Measurements from ENCODE around the gene TBL1Y.

DNA sequence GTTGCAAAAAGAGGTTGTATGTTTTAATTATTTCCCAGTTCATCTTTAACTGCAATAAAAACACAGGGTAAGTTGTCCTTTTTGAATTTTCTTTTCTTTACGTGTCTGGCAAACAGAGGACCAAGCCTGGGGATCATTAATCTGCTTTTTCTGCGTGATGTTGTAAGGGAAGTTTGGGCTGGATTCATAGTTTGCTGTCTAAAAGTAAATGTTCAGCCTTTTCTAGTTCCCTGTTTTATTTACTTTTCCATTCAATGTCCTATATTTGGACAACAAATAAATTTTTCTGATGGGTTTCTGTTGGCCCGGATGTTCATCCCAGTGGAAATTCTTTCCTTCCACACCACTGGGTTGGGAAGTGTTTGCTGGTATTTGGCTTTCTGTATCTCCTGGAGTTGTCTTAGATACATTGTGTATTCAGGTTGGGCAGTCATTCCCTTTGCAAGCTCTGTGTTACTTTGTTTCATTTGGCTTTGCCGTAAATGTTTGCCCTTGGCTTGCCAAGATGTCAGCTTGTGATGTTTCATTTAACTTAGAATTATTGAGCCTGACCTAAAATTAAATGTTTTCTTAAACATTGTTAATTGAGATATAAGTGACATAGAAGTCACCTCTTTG is 21.4 kb downstream of the TBL1Y start:
- TF ChIP-seq, protein P1, sequence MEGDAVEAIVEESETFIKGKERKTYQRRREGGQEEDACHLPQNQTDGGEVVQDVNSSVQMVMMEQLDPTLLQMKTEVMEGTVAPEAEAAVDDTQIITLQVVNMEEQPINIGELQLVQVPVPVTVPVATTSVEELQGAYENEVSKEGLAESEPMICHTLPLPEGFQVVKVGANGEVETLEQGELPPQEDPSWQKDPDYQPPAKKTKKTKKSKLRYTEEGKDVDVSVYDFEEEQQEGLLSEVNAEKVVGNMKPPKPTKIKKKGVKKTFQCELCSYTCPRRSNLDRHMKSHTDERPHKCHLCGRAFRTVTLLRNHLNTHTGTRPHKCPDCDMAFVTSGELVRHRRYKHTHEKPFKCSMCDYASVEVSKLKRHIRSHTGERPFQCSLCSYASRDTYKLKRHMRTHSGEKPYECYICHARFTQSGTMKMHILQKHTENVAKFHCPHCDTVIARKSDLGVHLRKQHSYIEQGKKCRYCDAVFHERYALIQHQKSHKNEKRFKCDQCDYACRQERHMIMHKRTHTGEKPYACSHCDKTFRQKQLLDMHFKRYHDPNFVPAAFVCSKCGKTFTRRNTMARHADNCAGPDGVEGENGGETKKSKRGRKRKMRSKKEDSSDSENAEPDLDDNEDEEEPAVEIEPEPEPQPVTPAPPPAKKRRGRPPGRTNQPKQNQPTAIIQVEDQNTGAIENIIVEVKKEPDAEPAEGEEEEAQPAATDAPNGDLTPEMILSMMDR (IDR thresholded peaks at IDR 0.05): no peak
- TF ChIP-seq POLR2A (IDR thresholded peaks at IDR 0.05): no peak
- TF ChIP-seq POLR2AphosphoS5 (IDR thresholded peaks at IDR 0.05): peak; percentile 51
